Measurements from ENCODE around the gene CCDC38.

- TF ChIP-seq CTCF (IDR thresholded peaks at IDR 0.05) (no peak), POLR2A (IDR thresholded peaks at IDR 0.05) (no peak)
Measured at GRCh38 chr12:95978774-95979173, 36.4 kb upstream of the CCDC38 start.
